B cell (primary cell): Measurements from ENCODE around the gene NEUROD6. TPM values are rescaled to one million over a fixed set of nuclear protein-coding genes. Genes with fewer than 3 reads are reported as not detected.

Experiments
- ATAC-seq: fragments of 200-7000 bp; cut with Tn5 transposase; one replicate; pipeline ENCODE4 v1.10.0; 2021; ENCODE audit warnings: low read depth, mild to moderate bottlenecking, moderate number of reproducible peaks, moderate library complexity
- CTCF ChIA-PET: fragments of 350-600 bp; sonication (Branson Sonifier 250); formaldehyde crosslinking; loops from one replicate; lab custom pipeline; 2021; ENCODE audit warnings: antibody characterized with exemption, inconsistent platforms; lab: Charles Lee
- POLR2A ChIA-PET: fragments of 350-600 bp; sonication (Branson Sonifier 250); formaldehyde crosslinking; loops from one replicate; lab custom pipeline; 2021; ENCODE audit warnings: antibody characterized with exemption; lab: Charles Lee
- DNase-seq: peaks from one replicate; pipeline ENCODE4 v3.0.0; 2013
- H2AFZ ChIP-seq: 2 replicates; pipeline ENCODE4 v1.6.1; 2012; ENCODE audit warnings: mild to moderate bottlenecking, low read depth, low read length; ENCODE audit not compliant: insufficient read depth, poor library complexity, severe bottlenecking
- H3K27ac ChIP-seq, 2 donors: 1 replicate in 1 of 2; 2 replicates in 1 of 2; pipeline ENCODE4 v1.5.1; 2012 to 2013; ENCODE audit warnings: low read length in 2 of 2, mild to moderate bottlenecking in 2 of 2, moderate library complexity in 1 of 2
- H3K27me3 ChIP-seq, 4 experiments: fragments of 200-600 bp in 1 of 4; sonication (generic) in 1 of 4; replicated peaks in 1 of 4; 1 replicate in 2 of 4; 2 replicates in 2 of 4; pipeline versions ENCODE4 v1.6.1 to v1.7.0; 2013 to 2016; ENCODE audit warnings: low read length in 3 of 4, mild to moderate bottlenecking in 2 of 4, mixed read lengths in 1 of 4, moderate library complexity in 1 of 4; ENCODE audit not compliant: insufficient read depth in 4 of 4, control insufficient read depth in 3 of 4; ENCODE audit errors: control extremely low read depth in 1 of 4
- H3K36me3 ChIP-seq, 2 experiments: replicated peaks in 1 of 2; 1 replicate in 1 of 2; 2 replicates in 1 of 2; pipeline versions ENCODE4 v1.6.1 to v1.7.1; 2013; ENCODE audit warnings: low read length in 1 of 2; ENCODE audit not compliant: insufficient read depth in 2 of 2, control insufficient read depth in 1 of 2; ENCODE audit errors: control extremely low read depth in 1 of 2, extremely low read depth in 1 of 2
- H3K4me1 ChIP-seq, 2 donors: fragments of 200-600 bp in 1 of 2; sonication (generic) in 1 of 2; 1 replicate in 1 of 2; 2 replicates in 1 of 2; pipeline versions ENCODE4 v1.5.1 to v1.6.1; 2013 to 2017; ENCODE audit warnings: low read length in 2 of 2; ENCODE audit not compliant: control insufficient read depth in 2 of 2, insufficient read depth in 2 of 2
- H3K4me2 ChIP-seq: replicated peaks from 2 replicates; pipeline ENCODE3; 2012; ENCODE audit warnings: mild to moderate bottlenecking, low read depth, low read length; ENCODE audit not compliant: poor library complexity, severe bottlenecking
- H3K4me3 ChIP-seq, 5 experiments: fragments of 200-600 bp in 1 of 5; sonication (generic) in 1 of 5; 1 replicate in 3 of 5; 2 replicates in 2 of 5; pipeline versions ENCODE4 v1.5.1 to v1.7.0; 2011 to 2016; ENCODE audit warnings: low read length in 4 of 5, mild to moderate bottlenecking in 4 of 5, low read depth in 2 of 5, control low read depth in 1 of 5, moderate library complexity in 1 of 5; ENCODE audit not compliant: insufficient read depth in 1 of 5; ENCODE audit errors: control extremely low read depth in 1 of 5, extremely low read depth in 1 of 5
- H3K79me2 ChIP-seq: fragments of 200-600 bp; sonication (generic); one replicate; pipeline ENCODE4 v1.6.0; 2016; ENCODE audit warnings: low read length; ENCODE audit not compliant: control insufficient read depth, insufficient read depth
- H3K9ac ChIP-seq: fragments of 200-600 bp; sonication (generic); 2 replicates; pipeline ENCODE4 v1.6.1; 2017; ENCODE audit warnings: mild to moderate bottlenecking, low read length, moderate library complexity
- H3K9me3 ChIP-seq, 3 donors: one replicate each; pipeline versions ENCODE4 v1.6.1 to v1.7.1; 2013; ENCODE audit warnings: low read length in 2 of 3; ENCODE audit not compliant: control insufficient read depth in 2 of 3, insufficient read depth in 1 of 3; ENCODE audit errors: control extremely low read depth in 1 of 3
- H4K20me1 ChIP-seq: 2 replicates; pipeline ENCODE4 v1.6.0; 2012; ENCODE audit warnings: mild to moderate bottlenecking, low read length; ENCODE audit not compliant: insufficient read depth, control insufficient read depth, poor library complexity, severe bottlenecking
- H3K27ac Mint-ChIP-seq: one replicate; pipeline ENCODE4 v1.8.0; 2021; ENCODE audit warnings: mixed read lengths
- H3K27me3 Mint-ChIP-seq: one replicate; pipeline ENCODE4 v1.8.0; 2021; ENCODE audit warnings: mixed read lengths
- H3K4me1 Mint-ChIP-seq: one replicate; pipeline ENCODE4 v1.8.0; 2021; ENCODE audit warnings: mixed read lengths
- H3K4me3 Mint-ChIP-seq: one replicate; pipeline ENCODE4 v1.8.0; 2021; ENCODE audit warnings: mixed read lengths
- H3K9me3 Mint-ChIP-seq: one replicate; pipeline ENCODE4 v1.8.0; 2022; ENCODE audit warnings: mixed read lengths; ENCODE audit not compliant: insufficient read depth
- CTCF ChIP-seq: fragments of 200-600 bp; IDR thresholded peaks from one replicate; pipeline ENCODE4 v1.8.0; 2022; ENCODE audit warnings: antibody characterized with exemption, mild to moderate bottlenecking
- EZH2 ChIP-seq: IDR thresholded peaks from 2 replicates; pipeline ENCODE4 v1.6.1; 2012; ENCODE audit warnings: borderline replicate concordance, low read depth, mild to moderate bottlenecking, moderate library complexity, low read length; ENCODE audit not compliant: insufficient read depth, poor library complexity, severe bottlenecking
- WGBS: methylation state at CpG from one replicate; pipeline ENCODE4 v1.1.5; 2013; ENCODE audit warnings: missing lambda C conversion rate; ENCODE audit not compliant: insufficient coverage; 5-methylcytosine and 5-hydroxymethylcytosine counted together
- intact Hi-C: fragments of 100-400 bp; cut with micrococcal nuclease; formaldehyde crosslinking; loops from one replicate; pipeline ENCODE4 v1.10.0; 2022
- polyA plus RNA-seq: library from polyadenylated mRNA; depleted of rRNA; stranded (reverse); fragments of >200 nt; gene quantifications from 2 replicates; pipeline ENCODE4 v1.2.3, GENCODE V29; 2012
- total RNA-seq, 2 donors: library from RNA; stranded (reverse); fragments of 120-200 nt in 1 of 2; gene quantifications; 1 replicate in 1 of 2; 2 replicates in 1 of 2; pipeline versions ENCODE4 v1.2.3 to v1.2.4, GENCODE V29; 2013 to 2022

NEUROD6 gene
- total and polyA plus RNA-seq, 2 donors (not counting 1 experiment from before 2014, with no cell fraction given) = not detected

- H3K27ac Mint-ChIP-seq = no peak overlapping the region
Observed at GRCh38 chr7:31305260-31305659, 35.3 kb downstream of the NEUROD6 start.

GRCh38 chr7:31304446-31304845, 36.1 kb downstream of the NEUROD6 start:
- Histone ChIP-seq H2AFZ (no peak overlapping the region), H3K9me3 (no peaks in the 10 kb centered on the region), H3K9ac (no peak overlapping the region), H3K4me3 (no peak overlapping the region), H3K79me2 (no peaks in the 10 kb centered on the region), H3K36me3 (no peaks in the 10 kb centered on the region), H3K27me3 (no peaks in the 10 kb centered on the region), H4K20me1 (no peaks in the 10 kb centered on the region), H3K4me2 (no peak overlapping the region), H3K27ac (no peak overlapping the region), H3K4me1 (no peaks in the 10 kb centered on the region)
- Mint-ChIP-seq H3K27ac (no peak overlapping the region), H3K4me1 (no peaks in the 10 kb centered on the region), H3K9me3 (no peaks in the 10 kb centered on the region), H3K27me3 (no peaks in the 10 kb centered on the region), H3K4me3 (no peak overlapping the region)
- CTCF ChIA-PET = no interaction called here
- POLR2A ChIA-PET = no interaction called here
- no peak for DNase-seq
- TF ChIP-seq CTCF (no peak), EZH2 (no peak)
- ATAC-seq = no peak
- WGBS = 100% methylated on average over 2 of the region's 4 CpGs
- intact Hi-C loops = no loop called here

More at GRCh38 chr7:31305260-31305659, 35.3 kb downstream of the NEUROD6 start:
- Mint-ChIP-seq H3K27me3 (no peaks in the 10 kb centered on the region), H3K4me3 (no peak overlapping the region), H3K9me3 (no peaks in the 10 kb centered on the region), H3K4me1 (no peaks in the 10 kb centered on the region)
- DNase-seq (no peak), ATAC-seq (no peak)
- WGBS = 67% methylated on average over 1 of the region's 1 CpG
- H3K27me3 ChIP-seq = no peaks in the 10 kb centered on the region
- no peak overlapping the region for H3K9ac ChIP-seq
- intact Hi-C loops = no loop called here
- H3K4me3 ChIP-seq = no peak overlapping the region
- no peaks in the 10 kb centered on the region for H3K79me2 ChIP-seq
- H2AFZ ChIP-seq = no peak overlapping the region
- H3K4me1 ChIP-seq = no peaks in the 10 kb centered on the region
- no peaks in the 10 kb centered on the region for H3K9me3 ChIP-seq
- no peaks in the 10 kb centered on the region for H3K36me3 ChIP-seq
- no peak overlapping the region for H3K4me2 ChIP-seq
- TF ChIP-seq EZH2 = no peak
- no peak for TF ChIP-seq CTCF
- H3K27ac ChIP-seq = no peak overlapping the region
- CTCF ChIA-PET = no interaction called here
- H4K20me1 ChIP-seq = no peaks in the 10 kb centered on the region
- POLR2A ChIA-PET = no interaction called here
